AG04450 (cell line): ENCODE results near the gene MCUB. TPM values are rescaled to one million over a fixed set of nuclear protein-coding genes. Genes with fewer than 3 reads are reported as not detected.

Experiments
- CTCF ChIA-PET: fragments of 300-600, 350-600 bp; formaldehyde crosslinking; extraction: SDS; loops from one replicate; lab custom pipeline; 2022; ENCODE audit warnings: antibody characterized with exemption, inconsistent platforms; lab: Charles Lee
- POLR2A ChIA-PET: fragments of 350-600 bp; formaldehyde crosslinking; extraction: SDS; loops from one replicate; lab custom pipeline; 2021; ENCODE audit warnings: antibody characterized with exemption, inconsistent platforms; lab: Yijun Ruan, JAX
- DNase-seq: peaks from one replicate; pipeline ENCODE4 v3.0.0-alpha.2; 2011; ENCODE audit warnings: low read depth, low spot score
- H3K27ac ChIP-seq: one replicate; pipeline ENCODE4 v1.5.1; 2012; ENCODE audit warnings: low read depth, low read length, control low read depth
- H3K27me3 ChIP-seq: one replicate; pipeline ENCODE4 v1.6.0; 2012; ENCODE audit warnings: low read length; ENCODE audit not compliant: control insufficient read depth, insufficient read depth
- H3K4me3 ChIP-seq: 2 replicates; pipeline ENCODE4 v1.5.1; 2011; ENCODE audit warnings: mild to moderate bottlenecking, low read depth, low read length, control low read depth
- H3K9me3 ChIP-seq: 2 replicates; pipeline ENCODE4 v1.5.1; 2012; ENCODE audit warnings: low read length; ENCODE audit not compliant: control insufficient read depth, insufficient read depth
- CTCF ChIP-seq: IDR thresholded peaks from 2 replicates; pipeline ENCODE4 v1.5.1; 2011; ENCODE audit warnings: low read depth, low read length, control low read depth, inconsistent platforms
- polyA plus RNA-seq: library from polyadenylated mRNA; depleted of rRNA; stranded (reverse); fragments of >200 nt; gene quantifications from 2 replicates; pipeline ENCODE4 v1.2.3, GENCODE V29; 2011

Gene MCUB
- polyA plus RNA-seq, 1 experiment, result 16.8 TPM

- Histone ChIP-seq H3K9me3 (no peaks in the 10 kb centered on the region; the same call in 1 of the 2 replicates), H3K27ac (no peak overlapping the region), H3K27me3 (no peaks in the 10 kb centered on the region), H3K4me3 (no peak overlapping the region)
- CTCF ChIA-PET, result interaction anchor here (1.0 to 1.4 kb wide), 3 partner anchors 13 to 215 kb away, joined by 3 to 12 read pairs (median 4); partner anchors contain the start of gene SEC24B
- TF ChIP-seq CTCF, result no peak
- POLR2A ChIA-PET, result interaction anchor here (0.6 kb wide), 1 partner anchor 62 kb away, joined by 5 read pairs; no protein-coding TSS in a partner anchor
- DNase-seq, result no peak
Observed at GRCh38 chr4:109648266-109648996, 88.4 kb downstream of the MCUB start.

- TF ChIP-seq CTCF, result no peak
- POLR2A ChIA-PET, result no interaction called here
- Histone ChIP-seq H3K9me3 (no peaks in the 10 kb centered on the region; the same call in 1 of the 2 replicates), H3K27me3 (no peaks in the 10 kb centered on the region), H3K27ac (no peak overlapping the region), H3K4me3 (no peak overlapping the region)
- CTCF ChIA-PET, result interaction anchor here (1.1 to 1.4 kb wide), 2 partner anchors 13 to 216 kb away, joined by 4 to 12 read pairs; partner anchors contain the start of gene SEC24B
- no peak for DNase-seq
Observed at GRCh38 chr4:109648997-109649575, 89.0 kb downstream of the MCUB start.

- no peak overlapping the region for H3K27ac ChIP-seq
- no peaks in the 10 kb centered on the region; the same call in 1 of the 2 replicates for H3K9me3 ChIP-seq
- POLR2A ChIA-PET, result no interaction called here
- no peak for DNase-seq
- TF ChIP-seq CTCF, result no peak
- H3K27me3 ChIP-seq, result no peaks in the 10 kb centered on the region
- CTCF ChIA-PET, result no interaction called here
- no peak overlapping the region for H3K4me3 ChIP-seq
Observed at GRCh38 chr4:109649872-109650271, 89.8 kb downstream of the MCUB start.

- no peaks in the 10 kb centered on the region; the same call in 1 of the 2 replicates for H3K9me3 ChIP-seq
- no peak overlapping the region for H3K27ac ChIP-seq
- H3K27me3 ChIP-seq, result no peaks in the 10 kb centered on the region
- no peak for TF ChIP-seq CTCF
- DNase-seq, result no peak
- ChIA-PET CTCF (no interaction called here), POLR2A (no interaction called here)
- H3K4me3 ChIP-seq, result no peak overlapping the region
Observed at GRCh38 chr4:109655396-109655795, 95.3 kb downstream of the MCUB start.
